Mesenchymal stem cell (in vitro differentiated cells and primary cell): ENCODE results near the gene EFNA1.
"Not testable (repeated sequence)": the region's sequence is repeated elsewhere in the genome, so short reads cannot be mapped to it uniquely, and the experiment has no call there.

Source experiments
- DNase-seq: peaks from one replicate; pipeline ENCODE4 v3.0.0-alpha.2; 2013
- H2AFZ ChIP-seq: one replicate; pipeline ENCODE4 v1.6.1; 2013; ENCODE audit warnings: low read depth, mild to moderate bottlenecking, control low read depth, inconsistent platforms, low read length, moderate library complexity
- H2AK5ac ChIP-seq: 2 replicates; pipeline ENCODE4 v1.6.1; 2013; ENCODE audit warnings: low read length, moderate library complexity, mild to moderate bottlenecking, inconsistent platforms; ENCODE audit not compliant: severe bottlenecking
- H2BK120ac ChIP-seq: one replicate; pipeline ENCODE4 v1.6.1; 2013; ENCODE audit warnings: low read depth, mild to moderate bottlenecking, inconsistent platforms, low read length, moderate library complexity
- H2BK12ac ChIP-seq, 2 experiments: one replicate each; pipeline ENCODE4 v1.6.1; 2013; ENCODE audit warnings: inconsistent platforms in 2 of 2, low read length in 2 of 2, mild to moderate bottlenecking in 2 of 2, moderate library complexity in 2 of 2, control low read depth in 1 of 2
- H2BK15ac ChIP-seq: one replicate; pipeline ENCODE4 v1.6.1; 2013; ENCODE audit warnings: mild to moderate bottlenecking, low read depth, inconsistent platforms; ENCODE audit not compliant: poor library complexity, severe bottlenecking
- H2BK5ac ChIP-seq: 2 replicates; pipeline ENCODE4 v1.6.1; 2013; ENCODE audit warnings: low read depth, mild to moderate bottlenecking, low read length, control low read depth, inconsistent platforms; ENCODE audit not compliant: poor library complexity, severe bottlenecking
- H3K14ac ChIP-seq, 2 experiments: one replicate each; pipeline ENCODE4 v1.6.1; 2013; ENCODE audit warnings: inconsistent platforms in 2 of 2, low read length in 2 of 2, control low read depth in 1 of 2, mild to moderate bottlenecking in 1 of 2, moderate library complexity in 1 of 2
- H3K18ac ChIP-seq, 2 experiments: one replicate each; pipeline ENCODE4 v1.6.1; 2013; ENCODE audit warnings: inconsistent platforms in 2 of 2, low read length in 2 of 2, control low read depth in 1 of 2, low read depth in 1 of 2, mild to moderate bottlenecking in 1 of 2
- H3K23ac ChIP-seq, 2 experiments: one replicate each; pipeline ENCODE4 v1.6.1; 2013; ENCODE audit warnings: inconsistent platforms in 2 of 2, low read length in 2 of 2, mild to moderate bottlenecking in 2 of 2, moderate library complexity in 2 of 2, control low read depth in 1 of 2
- H3K27ac ChIP-seq: 2 replicates; pipeline ENCODE4 v1.5.1; 2013; ENCODE audit warnings: mild to moderate bottlenecking, moderate library complexity, low read length, control low read depth, inconsistent platforms; ENCODE audit not compliant: poor library complexity, severe bottlenecking
- H3K27me3 ChIP-seq, 2 experiments: 2 replicates each; pipeline versions ENCODE4 v1.6.1 to v1.7.0; 2013; ENCODE audit warnings: low read length in 2 of 2, mild to moderate bottlenecking in 2 of 2, moderate library complexity in 2 of 2, control low read depth in 1 of 2, inconsistent platforms in 1 of 2; ENCODE audit not compliant: control insufficient read depth in 1 of 2, insufficient read depth in 1 of 2
- H3K36me3 ChIP-seq, 2 experiments: 2 replicates each; pipeline versions ENCODE4 v1.6.1 to v1.7.0; 2013; ENCODE audit warnings: low read length in 2 of 2, control low read depth in 1 of 2, inconsistent platforms in 1 of 2, low read depth in 1 of 2, mild to moderate bottlenecking in 1 of 2; ENCODE audit not compliant: insufficient read depth in 2 of 2, control insufficient read depth in 1 of 2
- H3K4ac ChIP-seq, 2 experiments: one replicate each; pipeline ENCODE4 v1.6.1; 2013; ENCODE audit warnings: inconsistent platforms in 2 of 2, low read length in 2 of 2, mild to moderate bottlenecking in 2 of 2, moderate library complexity in 2 of 2, control low read depth in 1 of 2, low read depth in 1 of 2
- H3K4me1 ChIP-seq: 2 replicates; pipeline ENCODE4 v1.6.1; 2013; ENCODE audit warnings: low read depth, low read length, control low read depth; ENCODE audit not compliant: control insufficient read depth, insufficient read depth
- H3K4me2 ChIP-seq: 2 replicates; pipeline ENCODE4 v1.6.1; 2013; ENCODE audit warnings: low read length, mild to moderate bottlenecking, inconsistent platforms; ENCODE audit not compliant: poor library complexity, severe bottlenecking
- H3K4me3 ChIP-seq, 2 experiments: 2 replicates each; pipeline versions ENCODE4 v1.5.1 to v1.7.0; 2013; ENCODE audit warnings: low read length in 2 of 2, mild to moderate bottlenecking in 2 of 2, control low read depth in 1 of 2, low read depth in 1 of 2; ENCODE audit not compliant: insufficient read depth in 1 of 2
- H3K79me1 ChIP-seq: replicated peaks from 2 replicates; pipeline ENCODE4 v1.6.1; 2013; ENCODE audit warnings: mild to moderate bottlenecking, control low read depth, low read length, inconsistent platforms; ENCODE audit not compliant: poor library complexity, severe bottlenecking
- H3K9ac ChIP-seq: 2 replicates; pipeline ENCODE4 v1.7.0; 2013; ENCODE audit warnings: mild to moderate bottlenecking, low read length, moderate library complexity
- H3K9me3 ChIP-seq: 2 replicates; pipeline ENCODE4 v1.7.0; 2013; ENCODE audit warnings: mild to moderate bottlenecking, low read length; ENCODE audit not compliant: control insufficient read depth
- H4K8ac ChIP-seq: one replicate; pipeline ENCODE4 v1.6.1; 2013; ENCODE audit warnings: inconsistent platforms, mild to moderate bottlenecking, low read length, moderate library complexity
- H4K91ac ChIP-seq: one replicate; pipeline ENCODE4 v1.6.1; 2013; ENCODE audit warnings: mild to moderate bottlenecking, low read length, inconsistent platforms
- WGBS: methylation state at CpG from one replicate; pipeline ENCODE4 v1.1.7; 2013; ENCODE audit warnings: mixed read lengths; 5-methylcytosine and 5-hydroxymethylcytosine counted together

Gene EFNA1

GRCh38 chr1:155166051-155166470 lies 38.4 kb downstream of the EFNA1 start:
- Histone ChIP-seq H3K79me1 (peaks cover 9% of the 10 kb centered on the region), H3K4me3 (no peak overlapping the region), H3K4me1 (peaks cover 5% of the 10 kb centered on the region), H3K27ac (no peak overlapping the region), H3K4ac (no peak overlapping the region), H2AK5ac (no peak overlapping the region), H2AFZ (no peak overlapping the region), H3K18ac (no peak overlapping the region), H2BK120ac (no peak overlapping the region), H3K9me3 (no peaks in the 10 kb centered on the region), H2BK5ac (no peak overlapping the region), H3K4me2 (no peak overlapping the region), H3K23ac (no peak overlapping the region), H3K9ac (no peak overlapping the region), H4K91ac (no peak overlapping the region), H2BK12ac (no peak overlapping the region), H4K8ac (peak overlapping the region; percentile 42), H2BK15ac (no peak overlapping the region), H3K27me3 (peaks cover 16 to 17% of the 10 kb centered on the region in 2 experiments), H3K36me3 (peaks cover 21 to 27% of the 10 kb centered on the region in 2 experiments), H3K14ac (no peak overlapping the region)
- DNase-seq, result no peak
- 66% methylated on average over 8 of the region's 8 CpGs for WGBS

GRCh38 chr1:155166471-155167165 lies 38.9 kb downstream of the EFNA1 start:
- Histone ChIP-seq H2BK15ac (no peak overlapping the region), H3K9ac (no peak overlapping the region), H3K36me3 (peaks cover 23 to 32% of the 10 kb centered on the region in 2 experiments), H2BK5ac (no peak overlapping the region), H3K18ac (no peak overlapping the region), H3K27me3 (peaks cover 16 to 17% of the 10 kb centered on the region in 2 experiments), H3K4me3 (no peak overlapping the region), H2BK120ac (peak overlapping the region; percentile 0), H2AFZ (no peak overlapping the region), H3K4me1 (peaks cover 5% of the 10 kb centered on the region), H4K8ac (no peak overlapping the region), H3K27ac (no peak overlapping the region), H2AK5ac (no peak overlapping the region), H3K9me3 (no peaks in the 10 kb centered on the region), H3K4ac (no peak overlapping the region), H3K79me1 (peaks cover 9% of the 10 kb centered on the region), H2BK12ac (no peak overlapping the region), H4K91ac (no peak overlapping the region), H3K14ac (no peak overlapping the region), H3K4me2 (no peak overlapping the region), H3K23ac (peak overlapping the region in 1 of 2 experiments; percentile 53)
- 33% methylated on average over 25 of the region's 27 CpGs for WGBS
- DNase-seq, result peak; percentile 39

GRCh38 chr1:155167166-155168104 lies 39.8 kb downstream of the EFNA1 start:
- no peak overlapping the region for H3K18ac ChIP-seq
- no peak overlapping the region for H4K91ac ChIP-seq
- no peak overlapping the region for H2AFZ ChIP-seq
- no peak overlapping the region for H3K4ac ChIP-seq
- H3K27me3 ChIP-seq, result peaks cover 16 to 17% of the 10 kb centered on the region in 2 experiments
- peak overlapping the region; percentile 38 for H4K8ac ChIP-seq
- H3K4me2 ChIP-seq, result peak overlapping the region; percentile 24
- H3K79me1 ChIP-seq, result peaks cover 9% of the 10 kb centered on the region
- no peak overlapping the region for H3K14ac ChIP-seq
- peaks cover 5% of the 10 kb centered on the region for H3K4me1 ChIP-seq
- peak overlapping the region in 1 of 2 experiments; percentile 53 for H3K23ac ChIP-seq
- DNase-seq, result peak; percentile 80
- H2BK15ac ChIP-seq, result no peak overlapping the region
- H3K4me3 ChIP-seq, result peak overlapping the region in 1 of 2 experiments; percentile 61
- H2BK12ac ChIP-seq, result no peak overlapping the region
- H2BK120ac ChIP-seq, result peak overlapping the region; percentile 0
- H3K9me3 ChIP-seq, result no peaks in the 10 kb centered on the region
- peak overlapping the region; percentile 42 for H3K9ac ChIP-seq
- no peak overlapping the region for H2AK5ac ChIP-seq
- no peak overlapping the region for H2BK5ac ChIP-seq
- H3K27ac ChIP-seq, result no peak overlapping the region
- H3K36me3 ChIP-seq, result peaks cover 23 to 32% of the 10 kb centered on the region in 2 experiments
- 13% methylated on average over 23 of the region's 28 CpGs for WGBS

- H3K18ac ChIP-seq, H3K9ac ChIP-seq, H3K4ac ChIP-seq, H3K79me1 ChIP-seq, H2BK12ac ChIP-seq, H4K8ac ChIP-seq, H3K4me1 ChIP-seq, H3K27ac ChIP-seq, H3K9me3 ChIP-seq, H3K23ac ChIP-seq, H3K4me3 ChIP-seq, H2BK5ac ChIP-seq, H2BK15ac ChIP-seq, H3K4me2 ChIP-seq, H4K91ac ChIP-seq, H2AK5ac ChIP-seq, H3K14ac ChIP-seq, DNase-seq, H2AFZ ChIP-seq, H2BK120ac ChIP-seq: not testable (repeated sequence)
- Histone ChIP-seq H3K36me3 (peaks cover 23 to 32% of the 10 kb centered on the region in 2 experiments), H3K27me3 (peaks cover 16 to 17% of the 10 kb centered on the region in 2 experiments)
- 78% methylated on average over 4 of the region's 4 CpGs for WGBS
Measured at GRCh38 chr1:155168105-155168445, 40.4 kb downstream of the EFNA1 start.
